Fibroblast of pulmonary artery (primary cell): ENCODE data around the gene SLA2.
"Not testable (repeated sequence)": the region's sequence is repeated elsewhere in the genome, so short reads cannot be mapped to it uniquely, and the experiment has no call there.

Experiments
- DNase-seq: peaks from one replicate; pipeline ENCODE4 v3.0.0-alpha.2; 2010; ENCODE audit warnings: low read depth
- H3K4me3 ChIP-seq: replicated peaks from 2 replicates; pipeline ENCODE4 v1.5.1; 2011; ENCODE audit warnings: low read depth, mild to moderate bottlenecking, control low read depth, low read length, moderate library complexity
- CTCF ChIP-seq: IDR thresholded peaks from 2 replicates; pipeline ENCODE4 v1.5.1; 2011; ENCODE audit warnings: mild to moderate bottlenecking, control low read depth, low read length, inconsistent platforms; ENCODE audit errors: missing control alignments

The SLA2 gene

GRCh38 chr20:36645998-36646397 lies at the start of gene SLA2:
Gene SLA2, minus strand, starts transcription at chr20:36646196. Its CDS starts 4,861 bp downstream, at chr20:36641335.
- no peak for DNase-seq
- no peak within 1 kb of the TSS for H3K4me3 ChIP-seq
- TF ChIP-seq CTCF = no peak

- DNase-seq, H3K4me3 ChIP-seq: not testable (repeated sequence)
Measured at GRCh38 chr20:36695467-36695866, 49.5 kb upstream of the SLA2 start.

GRCh38 chr20:36688630-36689029 lies 42.6 kb upstream of the SLA2 start:
- H3K4me3 ChIP-seq = no peak overlapping the region
- no peak for DNase-seq
- no peak for TF ChIP-seq CTCF

- no peak for DNase-seq
- no peak overlapping the region for H3K4me3 ChIP-seq
- TF ChIP-seq CTCF = no peak
Measured at GRCh38 chr20:36687850-36688249, 41.9 kb upstream of the SLA2 start.

- DNase-seq = no peak
- no peak overlapping the region for H3K4me3 ChIP-seq
- no peak for TF ChIP-seq CTCF
Measured at GRCh38 chr20:36686944-36687343, 40.9 kb upstream of the SLA2 start.

- H3K4me3 ChIP-seq = no peak overlapping the region
- DNase-seq = no peak
- TF ChIP-seq CTCF = no peak
Measured at GRCh38 chr20:36686504-36686903, 40.5 kb upstream of the SLA2 start.

- TF ChIP-seq CTCF = no peak
- H3K4me3 ChIP-seq = no peak overlapping the region
- no peak for DNase-seq
Measured at GRCh38 chr20:36684747-36685146, 38.8 kb upstream of the SLA2 start.

GRCh38 chr20:36682311-36682710 lies 36.3 kb upstream of the SLA2 start:
- no peak for TF ChIP-seq CTCF
- H3K4me3 ChIP-seq = no peak overlapping the region
- DNase-seq = no peak
